ENCODE data around the gene PDIA2. TPM values are rescaled to one million over a fixed set of nuclear protein-coding genes. Genes with fewer than 3 reads are reported as not detected.

PDIA2 gene
- total and polyA plus RNA-seq, 2 donors (not counting 3 experiments of a cell fraction or from before 2014, with no cell fraction given): 0.63 TPM; not detected in 1

- DNase-seq (ENCODE audit: low read depth, low spot score) (no peak), FAIRE-seq (no peak)
- H3K9me1 ChIP-seq (replicated peaks; ENCODE audit: control insufficient read depth, extremely low read depth, insufficient read depth, low read length): no peaks in the 10 kb centered on the region
- H3K27me3 ChIP-seq (ENCODE audit: control insufficient read depth in 2 of 2, insufficient read depth in 2 of 2, low read length in 2 of 2): no peaks in the 10 kb centered on the region
- no peak overlapping the region for H3K4me2 ChIP-seq (ENCODE audit: insufficient read depth, low read length)
- ChIA-PET POLR2A (no interaction called here), CTCF (no interaction called here)
- H3K9ac ChIP-seq (replicated peaks; ENCODE audit: extremely low read depth, insufficient read depth, low read length): no peak overlapping the region
- TF ChIP-seq MAX (IDR thresholded peaks at IDR 0.05; ENCODE audit: insufficient read depth, insufficient read length) (no peak), EZH2 (IDR thresholded peaks at IDR 0.05; ENCODE audit: borderline replicate concordance, low read depth, low read length, severe bottlenecking) (no peak), GATA2 (IDR thresholded peaks at IDR 0.05; ENCODE audit: insufficient read depth, insufficient read length, low read depth, low read length) (no peak), JUN (IDR thresholded peaks at IDR 0.05; ENCODE audit: borderline replicate concordance, insufficient read depth, insufficient read length, low read depth) (no peak), MYC (IDR thresholded peaks at IDR 0.05; ENCODE audit: low read depth, low read length) (no peak)
- H2AFZ ChIP-seq (ENCODE audit: low read depth, low read length): no peak overlapping the region
- H3K4me1 ChIP-seq (ENCODE audit: control insufficient read depth, extremely low read depth, insufficient read depth, low read length): peaks cover 3% of the 10 kb centered on the region
- no peak overlapping the region for H3K27ac ChIP-seq (ENCODE audit: insufficient read depth, low read depth, low read length)
- H3K79me2 ChIP-seq (ENCODE audit: control insufficient read depth, insufficient read depth, low read length): no peaks in the 10 kb centered on the region
- intact Hi-C loops (cut with micrococcal nuclease) (no loop called here), dilution Hi-C loops (cut with MboI; ENCODE audit: extremely low pct_ligation_motif_present, low sequenced_read_pairs) (no loop called here)
- no peak overlapping the region for H3K4me3 ChIP-seq (replicated peaks in 1 of 3; ENCODE audit: insufficient read depth in 1 of 3, low read depth in 1 of 3, low read length in 3 of 3)
- no TSS peak for BruUV-seq (replicated peaks)
- H4K20me1 ChIP-seq (replicated peaks; ENCODE audit: control insufficient read depth, extremely low read depth, insufficient read depth, low read length): no peaks in the 10 kb centered on the region
- no peaks in the 10 kb centered on the region for H3K9me3 ChIP-seq (replicated peaks; ENCODE audit: control insufficient read depth, insufficient read depth, low read length)
- H3K36me3 ChIP-seq (ENCODE audit: control insufficient read depth in 2 of 2, extremely low read depth in 1 of 2, insufficient read depth in 2 of 2, low read length in 2 of 2): no peaks in the 10 kb centered on the region
These were observed 10.1 kb upstream of the PDIA2 start for GRCh38 chr16:272633-273546.
